ENCODE results near the gene FSTL4.

GRCh38 chr5:133373121-133373870, 239.0 kb downstream of the FSTL4 start:
- TF ChIP-seq CTCF (IDR thresholded peaks at IDR 0.05) (no peak), POLR2A (IDR thresholded peaks at IDR 0.05) (no peak)

Data from lower leg skin (tissue), 3 donors.